Natural killer cell treated with Interleukin-12 subunit alpha and Interleukin-12 subunit beta and Interleukin-15 and Interleukin-18, amount 100 ng/mL, for 72 hours (primary cell): ENCODE results near the gene OGDH. TPM values are rescaled to one million over a fixed set of nuclear protein-coding genes. Genes with fewer than 3 reads are reported as not detected.

Source experiments
- ATAC-seq, 2 donors: fragments of 150-1000 bp; cut with Tn5 transposase in 1 of 2; sonication (Bioruptor Pico), chemical (Tn5 transposase) in 1 of 2; 2 replicates each; pipeline ENCODE4 v1.10.0; 2021
- DNase-seq: peaks from one replicate; pipeline ENCODE4 v3.0.0; 2022; ENCODE audit warnings: low spot score
- H3K27ac Mint-ChIP-seq, 2 donors: 1 replicate in 1 of 2; 2 replicates in 1 of 2; pipeline ENCODE4 v1.8.0; 2022; ENCODE audit warnings: mixed read lengths in 2 of 2, mild to moderate bottlenecking in 1 of 2, moderate library complexity in 1 of 2
- H3K27me3 Mint-ChIP-seq, 2 donors: 1 replicate in 1 of 2; 2 replicates in 1 of 2; pipeline ENCODE4 v1.8.0; 2022; ENCODE audit warnings: mixed read lengths in 2 of 2
- H3K36me3 Mint-ChIP-seq: one replicate; pipeline ENCODE4 v1.8.0; 2022; ENCODE audit warnings: mixed read lengths
- H3K4me1 Mint-ChIP-seq, 2 donors: 1 replicate in 1 of 2; 2 replicates in 1 of 2; pipeline ENCODE4 v1.8.0; 2022; ENCODE audit warnings: low read depth in 2 of 2, mixed read lengths in 2 of 2, mild to moderate bottlenecking in 1 of 2
- H3K4me3 Mint-ChIP-seq: one replicate; pipeline ENCODE4 v1.8.0; 2022; ENCODE audit warnings: mixed read lengths
- H3K9me3 Mint-ChIP-seq: 2 replicates; pipeline ENCODE4 v1.8.0; 2022; ENCODE audit warnings: mixed read lengths
- total RNA-seq, 2 donors: library from RNA; stranded (reverse); gene quantifications; one replicate each; pipeline ENCODE4 v1.2.3, GENCODE V29; 2022

The OGDH gene
- total RNA-seq, 2 donors from 2014 or later, result 84.8 to 116 TPM

DNA sequence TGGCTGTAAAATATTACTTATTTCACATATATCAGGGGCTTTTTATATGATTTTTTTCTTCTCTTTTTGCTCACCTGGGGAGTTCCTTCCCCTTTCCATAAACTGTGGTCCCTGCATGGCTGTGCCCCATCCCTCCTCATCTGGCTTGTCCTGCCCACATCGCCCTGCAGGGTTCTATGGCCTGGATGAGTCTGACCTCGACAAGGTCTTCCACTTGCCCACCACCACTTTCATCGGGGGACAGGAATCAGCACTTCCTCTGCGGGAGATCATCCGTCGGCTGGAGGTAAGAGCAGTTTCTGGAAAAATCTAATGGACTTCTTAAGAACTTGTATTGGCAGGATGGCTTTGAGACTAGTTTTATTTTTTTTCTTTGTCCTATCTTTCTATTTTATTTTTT is 60.1 kb downstream of the OGDH start:
- ATAC-seq (no peak), DNase-seq (no peak)
- Mint-ChIP-seq H3K36me3 (peaks cover 19% of the 10 kb centered on the region), H3K27ac (no peak overlapping the region), H3K27me3 (no peaks in the 10 kb centered on the region), H3K4me3 (no peak overlapping the region), H3K9me3 (no peaks in the 10 kb centered on the region), H3K4me1 (peaks cover 0 to 3% of the 10 kb centered on the region in 2 donors)

DNA sequence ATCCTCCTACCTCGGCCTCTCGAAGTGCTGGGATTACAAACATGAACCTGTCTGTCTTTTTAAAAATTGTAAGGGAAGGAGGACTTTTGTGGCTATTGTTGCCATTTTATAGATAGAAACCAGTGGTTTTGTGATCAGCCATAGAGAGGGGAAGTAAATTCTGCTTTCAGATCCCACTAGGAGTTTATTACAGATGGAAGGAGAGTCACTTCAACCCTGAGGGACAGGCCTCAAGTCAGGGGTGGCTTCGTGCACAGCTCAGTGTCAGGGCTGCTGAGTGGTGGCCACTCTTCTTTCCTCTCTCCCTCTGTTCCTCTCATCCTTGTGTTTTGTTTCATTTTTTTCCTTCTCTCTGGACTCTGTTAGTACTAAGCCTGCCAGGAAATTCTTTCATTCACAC is 60.8 kb downstream of the OGDH start:
- Mint-ChIP-seq H3K4me3 (no peak overlapping the region), H3K4me1 (peaks cover 0 to 3% of the 10 kb centered on the region in 2 donors), H3K27ac (no peak overlapping the region), H3K27me3 (no peaks in the 10 kb centered on the region), H3K36me3 (peaks cover 16% of the 10 kb centered on the region), H3K9me3 (no peaks in the 10 kb centered on the region)
- ATAC-seq (no peak), DNase-seq (no peak)

DNA sequence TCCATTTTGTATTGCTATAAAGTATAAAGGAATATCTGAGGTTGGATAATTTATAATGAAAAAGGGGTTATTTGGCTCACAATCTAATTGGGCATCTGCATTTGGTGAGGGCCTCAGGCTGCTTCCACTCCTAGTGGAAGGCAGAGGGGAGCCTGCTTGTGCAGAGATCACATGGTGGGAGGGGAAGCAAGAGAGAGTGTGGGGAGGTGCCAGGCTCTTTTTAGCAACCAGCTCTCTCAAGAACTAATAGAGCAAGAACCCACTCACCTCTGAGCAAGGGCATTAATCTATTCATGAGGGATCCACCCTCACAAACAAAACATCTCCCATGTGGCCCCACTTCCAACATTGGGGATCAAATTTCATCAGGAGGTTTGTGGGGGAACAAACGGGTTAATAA is 64.6 kb downstream of the OGDH start:
- Mint-ChIP-seq H3K9me3 (no peaks in the 10 kb centered on the region), H3K27me3 (no peaks in the 10 kb centered on the region), H3K36me3 (peaks cover 9% of the 10 kb centered on the region), H3K4me3 (no peak overlapping the region), H3K27ac (peak overlapping the region in 1 of 2 donors; percentile 48), H3K4me1 (no peaks in the 10 kb centered on the region)
- DNase-seq (no peak), ATAC-seq (no peak)

DNA sequence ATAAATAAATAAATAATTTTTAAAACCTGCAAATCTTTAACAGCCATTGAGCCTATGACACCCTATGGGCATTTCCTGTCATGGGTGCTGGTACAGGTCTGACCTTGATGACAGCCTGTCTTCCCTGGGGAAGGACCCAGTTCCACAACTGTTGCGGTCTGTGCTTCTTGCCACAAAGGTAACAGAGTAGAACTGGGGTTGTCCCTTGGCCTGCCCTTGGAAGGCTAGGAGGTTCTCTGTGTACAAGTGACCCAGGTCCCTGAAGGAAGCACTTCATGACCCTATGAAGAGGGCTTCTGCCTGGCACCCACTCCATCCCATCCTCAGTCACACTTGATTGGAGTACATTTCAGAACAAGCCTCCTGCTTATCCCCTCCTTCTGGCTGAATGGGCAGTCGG is 66.9 kb downstream of the OGDH start:
- H3K4me1 Mint-ChIP-seq, result peaks cover 0 to 4% of the 10 kb centered on the region in 2 donors
- no peaks in the 10 kb centered on the region for H3K36me3 Mint-ChIP-seq
- no peak for DNase-seq
- H3K9me3 Mint-ChIP-seq, result no peaks in the 10 kb centered on the region
- H3K27ac Mint-ChIP-seq, result no peak overlapping the region
- H3K27me3 Mint-ChIP-seq, result no peaks in the 10 kb centered on the region
- H3K4me3 Mint-ChIP-seq, result no peak overlapping the region
- no peak for ATAC-seq

DNA sequence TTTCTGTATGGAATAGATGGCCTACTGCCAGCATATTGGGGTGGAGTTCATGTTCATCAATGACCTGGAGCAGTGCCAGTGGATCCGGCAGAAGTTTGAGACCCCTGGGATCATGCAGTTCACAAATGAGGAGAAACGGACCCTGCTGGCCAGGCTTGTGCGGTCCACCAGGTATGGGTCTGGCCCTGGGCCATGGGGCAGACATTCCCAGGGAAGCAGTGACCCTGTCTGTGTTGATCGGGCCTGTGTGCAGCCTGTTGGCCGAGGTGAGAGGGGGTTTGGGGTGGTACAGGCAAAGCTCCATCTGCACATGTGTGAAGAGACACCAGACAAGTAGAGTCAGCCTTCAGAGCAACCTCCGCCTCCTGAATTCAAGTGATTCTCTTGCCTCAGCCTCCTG is 67.3 kb downstream of the OGDH start:
- Mint-ChIP-seq H3K9me3 (no peaks in the 10 kb centered on the region), H3K27me3 (no peaks in the 10 kb centered on the region), H3K4me1 (peaks cover 4 to 7% of the 10 kb centered on the region in 2 donors), H3K36me3 (peaks cover 2% of the 10 kb centered on the region), H3K27ac (no peak overlapping the region), H3K4me3 (no peak overlapping the region)
- ATAC-seq, result no peak
- no peak for DNase-seq

DNA sequence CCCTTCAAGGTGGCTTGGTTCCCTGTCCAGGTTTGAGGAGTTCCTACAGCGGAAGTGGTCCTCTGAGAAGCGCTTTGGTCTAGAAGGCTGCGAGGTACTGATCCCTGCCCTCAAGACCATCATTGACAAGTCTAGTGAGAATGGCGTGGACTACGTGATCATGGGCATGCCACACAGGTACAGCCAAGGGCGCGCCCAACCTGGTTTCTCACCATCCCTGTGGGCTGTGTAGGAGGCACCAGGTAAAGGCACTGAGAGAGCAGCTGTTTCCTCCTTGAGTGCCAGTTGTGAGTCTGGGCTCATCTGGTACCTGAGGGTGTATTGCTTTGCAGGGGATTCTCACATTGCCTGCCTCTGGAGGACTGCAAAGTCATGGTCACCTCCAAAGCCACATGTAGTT is 68.0 kb downstream of the OGDH start:
- H3K27me3 Mint-ChIP-seq, result no peaks in the 10 kb centered on the region
- no peak overlapping the region for H3K27ac Mint-ChIP-seq
- no peaks in the 10 kb centered on the region for H3K9me3 Mint-ChIP-seq
- peaks cover 4% of the 10 kb centered on the region for H3K36me3 Mint-ChIP-seq
- peaks cover 7 to 10% of the 10 kb centered on the region in 2 donors for H3K4me1 Mint-ChIP-seq
- no peak for DNase-seq
- no peak for ATAC-seq
- H3K4me3 Mint-ChIP-seq, result no peak overlapping the region

DNA sequence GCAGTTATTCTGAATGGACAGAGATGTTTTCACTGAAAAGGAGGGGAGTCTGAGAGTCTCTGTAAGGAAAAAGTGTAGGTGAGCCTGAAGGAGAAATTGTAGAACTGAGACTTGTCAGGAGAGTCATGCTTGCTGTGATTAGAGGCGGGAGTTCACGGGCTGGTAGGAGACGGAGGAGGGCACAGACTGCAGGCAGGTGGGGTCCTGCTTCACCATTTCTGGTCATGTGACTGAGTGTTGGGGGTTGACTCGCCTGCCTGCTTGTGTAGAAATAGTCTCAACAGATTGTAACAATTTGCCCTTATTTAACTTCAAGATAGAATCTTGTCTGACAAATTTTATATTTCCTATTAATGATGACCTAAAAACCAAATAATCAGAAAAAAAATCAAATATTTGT is 70.3 kb downstream of the OGDH start:
- ATAC-seq (no peak), DNase-seq (no peak)
- Mint-ChIP-seq H3K4me3 (no peak overlapping the region), H3K27me3 (no peaks in the 10 kb centered on the region), H3K36me3 (peaks cover 4% of the 10 kb centered on the region), H3K9me3 (no peaks in the 10 kb centered on the region), H3K27ac (no peak overlapping the region), H3K4me1 (peaks cover 7 to 10% of the 10 kb centered on the region in 2 donors)

DNA sequence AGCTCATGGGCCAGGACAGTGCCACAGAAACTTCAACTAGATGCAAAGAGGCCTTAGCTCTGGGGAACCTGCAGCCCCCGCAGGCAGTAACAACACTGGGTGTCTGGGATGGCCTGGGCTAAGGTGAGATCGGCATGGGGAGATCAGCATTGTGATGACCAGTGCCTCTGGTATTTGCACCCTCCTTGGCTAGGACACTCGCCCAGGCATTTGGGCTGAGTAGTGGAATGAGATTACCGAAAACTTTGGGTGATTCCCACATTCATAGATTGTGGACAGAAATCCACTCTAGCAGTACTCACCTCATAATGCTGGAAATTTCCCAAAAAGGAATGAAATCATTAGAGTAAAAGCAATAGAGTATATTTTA is 71.7 kb downstream of the OGDH start:
- DNase-seq (no peak), ATAC-seq (no peak)
- Mint-ChIP-seq H3K9me3 (no peaks in the 10 kb centered on the region), H3K4me3 (no peak overlapping the region), H3K27me3 (no peaks in the 10 kb centered on the region), H3K36me3 (peaks cover 4% of the 10 kb centered on the region), H3K27ac (peak overlapping the region in 1 of 2 donors; percentile 38), H3K4me1 (peaks cover 7 to 10% of the 10 kb centered on the region in 2 donors)

DNA sequence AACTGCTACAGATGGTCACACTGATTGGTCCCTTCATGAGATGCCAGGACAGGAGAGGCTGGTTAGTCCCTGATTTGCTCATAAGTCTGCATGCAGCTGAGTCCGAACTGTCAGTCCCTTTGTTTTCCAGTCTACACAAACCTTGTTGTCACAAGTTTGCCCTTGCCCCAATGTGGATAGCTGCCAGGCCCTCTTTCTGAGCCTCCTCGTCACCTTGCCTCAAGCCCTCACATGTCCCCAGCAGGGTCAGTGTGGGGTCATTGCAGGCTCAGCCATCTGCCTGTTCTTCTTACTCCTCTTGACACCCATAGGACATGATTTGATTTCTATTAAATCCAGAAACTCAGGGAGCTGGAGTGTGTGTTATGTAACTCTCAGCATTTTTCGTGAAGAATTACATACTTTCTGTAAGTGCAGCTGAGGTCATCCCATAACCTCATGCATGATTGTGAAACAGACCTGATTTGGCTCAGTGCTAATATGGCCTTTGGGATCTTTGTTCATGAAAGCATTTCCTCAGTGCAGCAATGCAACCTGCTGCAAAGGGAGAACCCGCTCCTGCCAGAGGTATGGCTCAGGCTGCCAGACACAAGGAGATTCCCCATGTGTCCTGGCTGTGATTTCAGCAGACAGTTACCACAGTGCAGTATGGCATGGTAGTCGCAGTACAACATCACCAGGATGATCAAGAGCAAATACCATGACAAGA is 72.2 kb downstream of the OGDH start:
- Mint-ChIP-seq H3K4me3 (no peak overlapping the region), H3K36me3 (peaks cover 5% of the 10 kb centered on the region), H3K27ac (peak overlapping the region; percentile 26 to 38), H3K4me1 (peaks cover 7 to 11% of the 10 kb centered on the region in 2 donors), H3K27me3 (no peaks in the 10 kb centered on the region), H3K9me3 (no peaks in the 10 kb centered on the region)
- ATAC-seq (peak; percentile 28 to 39), DNase-seq (no peak)

DNA sequence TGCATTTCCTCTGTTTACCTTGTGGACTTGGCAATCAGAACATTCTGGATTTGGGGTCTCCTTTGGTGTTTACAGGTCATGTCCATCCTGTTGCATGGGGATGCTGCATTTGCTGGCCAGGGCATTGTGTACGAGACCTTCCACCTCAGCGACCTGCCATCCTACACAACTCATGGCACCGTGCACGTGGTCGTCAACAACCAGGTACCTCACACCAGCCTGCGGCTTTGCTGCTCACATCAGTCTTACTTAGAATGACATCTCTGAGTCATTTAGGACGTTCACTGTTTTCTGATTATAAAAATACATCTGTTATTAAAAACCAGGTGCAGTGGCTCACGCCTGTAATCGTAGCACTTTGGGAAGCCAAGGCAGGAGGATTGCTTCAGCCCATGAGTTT is 75.2 kb downstream of the OGDH start:
- DNase-seq (no peak), ATAC-seq (no peak)
- Mint-ChIP-seq H3K27me3 (no peaks in the 10 kb centered on the region), H3K27ac (no peak overlapping the region), H3K4me3 (no peak overlapping the region), H3K4me1 (peaks cover 10 to 13% of the 10 kb centered on the region in 2 donors), H3K9me3 (no peaks in the 10 kb centered on the region), H3K36me3 (peaks cover 11% of the 10 kb centered on the region)

DNA sequence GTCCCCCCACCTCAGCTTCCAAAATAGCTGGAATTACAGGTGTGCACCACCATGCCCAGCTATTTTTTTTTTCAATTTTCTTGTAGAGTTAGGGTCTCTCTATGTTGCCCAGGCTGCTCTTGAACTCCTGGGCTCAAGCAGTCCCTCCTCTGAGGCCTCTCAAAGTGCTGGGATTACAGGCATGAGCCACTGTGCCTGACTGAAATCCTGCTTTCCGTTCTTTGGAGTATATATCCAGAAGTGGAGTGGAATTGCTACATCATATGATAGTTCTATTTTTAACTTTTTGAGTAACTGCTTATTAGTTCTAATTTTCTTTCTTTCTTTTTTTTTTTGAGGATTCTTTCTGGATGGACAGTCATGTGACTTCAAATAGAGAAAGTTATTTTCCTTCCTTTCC is 79.3 kb downstream of the OGDH start:
- no peak overlapping the region for H3K4me3 Mint-ChIP-seq
- H3K27ac Mint-ChIP-seq, result peak overlapping the region in 1 of 2 donors; percentile 54
- H3K4me1 Mint-ChIP-seq, result peaks cover 5 to 6% of the 10 kb centered on the region in 2 donors
- H3K9me3 Mint-ChIP-seq, result no peaks in the 10 kb centered on the region
- no peak for DNase-seq
- ATAC-seq, result no peak
- H3K36me3 Mint-ChIP-seq, result peaks cover 15% of the 10 kb centered on the region
- H3K27me3 Mint-ChIP-seq, result no peaks in the 10 kb centered on the region

DNA sequence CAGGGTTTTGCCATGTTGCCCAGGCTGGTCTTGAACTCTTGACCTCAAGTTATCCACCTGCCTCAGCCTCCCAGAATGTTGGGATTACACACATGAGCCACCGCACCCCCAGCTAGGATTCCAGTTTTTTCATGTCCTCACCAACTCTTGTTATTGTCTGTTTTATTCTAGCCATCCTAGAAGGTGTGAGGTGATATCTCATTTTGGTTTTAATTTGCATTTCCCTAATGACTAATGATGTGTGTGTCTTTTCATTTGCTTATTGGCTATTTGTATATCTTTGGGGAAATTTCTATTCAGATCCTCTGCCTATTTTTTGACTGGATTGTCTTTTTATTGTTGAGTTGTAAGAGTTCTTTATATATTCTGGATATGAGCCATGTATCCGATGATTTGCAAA is 83.0 kb downstream of the OGDH start:
- Mint-ChIP-seq H3K27ac (no peak overlapping the region), H3K36me3 (peaks cover 10% of the 10 kb centered on the region), H3K4me1 (peaks cover 0 to 3% of the 10 kb centered on the region in 2 donors), H3K9me3 (no peaks in the 10 kb centered on the region), H3K4me3 (no peak overlapping the region), H3K27me3 (no peaks in the 10 kb centered on the region)
- ATAC-seq (no peak), DNase-seq (no peak)

DNA sequence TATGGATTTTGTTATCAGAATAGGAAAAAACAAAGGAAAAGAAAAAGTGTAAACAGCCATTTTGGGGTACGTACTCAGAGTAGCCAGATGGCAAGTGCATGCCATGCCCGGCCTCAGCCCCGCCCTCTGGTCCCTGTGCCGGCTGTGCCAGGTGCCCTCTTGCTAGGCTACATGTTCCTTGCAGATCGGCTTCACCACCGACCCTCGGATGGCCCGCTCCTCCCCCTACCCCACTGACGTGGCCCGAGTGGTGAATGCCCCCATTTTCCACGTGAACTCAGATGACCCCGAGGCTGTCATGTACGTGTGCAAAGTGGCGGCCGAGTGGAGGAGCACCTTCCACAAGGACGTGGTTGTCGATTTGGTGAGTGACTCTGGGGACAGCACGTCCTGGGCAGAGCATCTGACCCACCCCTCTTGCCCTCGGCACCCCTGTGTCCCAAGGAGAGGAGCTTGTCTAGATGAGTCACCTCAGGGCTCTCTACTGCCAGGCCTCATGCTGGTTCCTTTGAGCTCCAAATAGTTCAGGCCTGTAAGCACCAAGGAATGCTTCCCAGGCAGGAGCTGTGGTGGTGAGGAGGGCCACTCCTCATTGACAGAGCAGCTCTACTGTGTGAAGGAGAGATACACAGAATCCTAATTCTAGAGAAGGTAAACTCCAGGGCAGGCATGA is 87.3 kb downstream of the OGDH start:
- H3K27me3 Mint-ChIP-seq, result no peaks in the 10 kb centered on the region
- H3K4me3 Mint-ChIP-seq, result no peak overlapping the region
- H3K4me1 Mint-ChIP-seq, result peaks cover 0 to 5% of the 10 kb centered on the region in 2 donors
- H3K27ac Mint-ChIP-seq, result no peak overlapping the region
- H3K36me3 Mint-ChIP-seq, result peaks cover 14% of the 10 kb centered on the region
- DNase-seq (no peak), ATAC-seq (no peak)
- H3K9me3 Mint-ChIP-seq, result no peaks in the 10 kb centered on the region

DNA sequence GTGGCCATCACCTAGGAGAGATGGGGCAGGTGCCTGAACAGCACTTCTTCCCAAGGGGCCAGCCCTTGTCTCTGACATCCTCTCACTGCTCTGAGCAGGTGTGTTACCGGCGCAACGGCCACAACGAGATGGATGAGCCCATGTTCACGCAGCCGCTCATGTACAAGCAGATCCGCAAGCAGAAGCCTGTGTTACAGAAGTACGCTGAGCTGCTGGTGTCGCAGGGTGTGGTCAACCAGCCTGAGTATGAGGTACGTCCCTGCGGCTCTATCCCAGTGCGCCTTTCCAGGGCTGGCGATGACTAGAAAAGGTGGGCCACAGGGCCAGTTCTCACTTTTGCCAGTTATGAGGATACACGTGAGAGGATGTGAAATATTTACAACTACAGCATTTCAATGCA is 87.9 kb downstream of the OGDH start:
- Mint-ChIP-seq H3K36me3 (peaks cover 14% of the 10 kb centered on the region), H3K9me3 (no peaks in the 10 kb centered on the region), H3K4me1 (peaks cover 0 to 5% of the 10 kb centered on the region in 2 donors), H3K27me3 (no peaks in the 10 kb centered on the region), H3K27ac (no peak overlapping the region), H3K4me3 (no peak overlapping the region)
- DNase-seq, result no peak
- ATAC-seq, result no peak
